ENCODE results near the gene POC1B. TPM values are rescaled to one million over a fixed set of nuclear protein-coding genes. Genes with fewer than 3 reads are reported as not detected.

POC1B gene
- total and polyA plus RNA-seq, 4 donors, result 5.0 to 28.2 (median 7.6) TPM

GRCh38 chr12:89454080-89454848 lies 71.6 kb downstream of the POC1B start (continued):
- TF ChIP-seq ATF3 (IDR thresholded peaks at IDR 0.05) (no peak), SP1 (IDR thresholded peaks at IDR 0.05) (no peak)

GRCh38 chr12:89453121-89453978 lies 72.5 kb downstream of the POC1B start:
- Histone ChIP-seq H3K4me1 (ENCODE audit: control insufficient read depth in 4 of 4, insufficient read depth in 4 of 4, low read length in 3 of 4) (peaks cover 0 to 25% (median 12%) of the 10 kb centered on the region in 4 donors), H3K27ac (ENCODE audit: low read depth in 1 of 2, low read length in 2 of 2) (peak overlapping the region; percentile 76 to 84), H3K36me3 (ENCODE audit: control insufficient read depth in 4 of 4, insufficient read depth in 3 of 4, low read depth in 1 of 4, low read length in 3 of 4) (no peaks in the 10 kb centered on the region), H3K27me3 (ENCODE audit: control insufficient read depth in 4 of 4, insufficient read depth in 4 of 4, low read length in 3 of 4) (no peaks in the 10 kb centered on the region), H3K4me3 (ENCODE audit: low read depth in 1 of 3, low read length in 3 of 3) (no peak overlapping the region), H3K9me3 (ENCODE audit: control insufficient read depth in 4 of 4, low read length in 3 of 4) (no peaks in the 10 kb centered on the region), H3K9ac (ENCODE audit: low read depth in 1 of 2, low read length in 2 of 2) (peak overlapping the region; percentile 6 to 82)
- TF ChIP-seq JUND (IDR thresholded peaks at IDR 0.05) (no peak), EGR1 (IDR thresholded peaks at IDR 0.05; ENCODE audit: low read depth in 2 of 2) (no peak), HNF4A (conservative IDR thresholded peaks at IDR 0.05) (peak in 1 of 2 donors; percentile 25), NR2F2 (IDR thresholded peaks at IDR 0.05) (no peak), HNF4G (IDR thresholded peaks at IDR 0.05) (no peak), RXRA (IDR thresholded peaks at IDR 0.05) (peak; percentile 19 to 28), TAF1 (conservative IDR thresholded peaks at IDR 0.05) (no peak), GABPA (IDR thresholded peaks at IDR 0.05 in 1 of 2, conservative IDR thresholded peaks at IDR 0.05 in 1 of 2) (no peak), SP1 (IDR thresholded peaks at IDR 0.05) (peak; percentile 54), FOXA1 (IDR thresholded peaks at IDR 0.05) (no peak), ATF3 (IDR thresholded peaks at IDR 0.05) (no peak), ZBTB33 (IDR thresholded peaks at IDR 0.05) (no peak), REST (IDR thresholded peaks at IDR 0.05) (no peak), MAX (IDR thresholded peaks at IDR 0.05) (peak; percentile 18), RAD21 (IDR thresholded peaks at IDR 0.05) (peak; percentile 19 to 43), CTCF (IDR thresholded peaks at IDR 0.05; ENCODE audit: low read depth, low read length, missing input control) (no peak), FOXA2 (IDR thresholded peaks at IDR 0.05) (no peak), YY1 (IDR thresholded peaks at IDR 0.05) (no peak)
- DNase-seq (ENCODE audit: low spot score), result no peak
- 55% methylated on average over 6 of the region's 6 CpGs for WGBS
